Hematopoietic multipotent progenitor cell treated with erythropoietin and hydrocortisone succinate and interleukin-3 and kit ligand, for 4 days (in vitro differentiated cells): ENCODE data around the gene PPARGC1A.

ENCODE experiments used
- DNase-seq: peaks from one replicate; pipeline ENCODE4 v3.0.0-alpha.2; 2015

Gene PPARGC1A

GRCh38 chr4:23889814-23890341 lies at the start of gene PPARGC1A:
Gene PPARGC1A, minus strand, starts transcription at chr4:23890047. Its CDS starts 90 bp downstream, at chr4:23889957.
- DNase-seq = peak; percentile 9

GRCh38 chr4:23938796-23939195 lies 48.9 kb upstream of the PPARGC1A start:
- DNase-seq = no peak

- no peak for DNase-seq
Measured at GRCh38 chr4:23937173-23937572, 47.3 kb upstream of the PPARGC1A start.

- no peak for DNase-seq
Measured at GRCh38 chr4:23934915-23935314, 45.1 kb upstream of the PPARGC1A start.

GRCh38 chr4:23934223-23934622 lies 44.4 kb upstream of the PPARGC1A start:
- DNase-seq = no peak

- DNase-seq = no peak
Measured at GRCh38 chr4:23932901-23933308, 43.1 kb upstream of the PPARGC1A start.

- no peak for DNase-seq
Measured at GRCh38 chr4:23932186-23932585, 42.3 kb upstream of the PPARGC1A start.

GRCh38 chr4:23931489-23931830 lies 41.6 kb upstream of the PPARGC1A start:
- no peak for DNase-seq

- DNase-seq = peak; percentile 15
Measured at GRCh38 chr4:23930750-23931488, 41.1 kb upstream of the PPARGC1A start.

- DNase-seq = no peak
Measured at GRCh38 chr4:23929248-23929647, 39.4 kb upstream of the PPARGC1A start.

GRCh38 chr4:23924556-23924955 lies 34.7 kb upstream of the PPARGC1A start:
- DNase-seq = no peak

GRCh38 chr4:23923840-23924239 lies 34.0 kb upstream of the PPARGC1A start:
- no peak for DNase-seq

- no peak for DNase-seq
Measured at GRCh38 chr4:23923141-23923540, 33.3 kb upstream of the PPARGC1A start.

- no peak for DNase-seq
Measured at GRCh38 chr4:23922541-23923111, 32.8 kb upstream of the PPARGC1A start.

GRCh38 chr4:23922013-23922412 lies 32.2 kb upstream of the PPARGC1A start:
- no peak for DNase-seq

- DNase-seq = no peak
Measured at GRCh38 chr4:23921447-23921845, 31.6 kb upstream of the PPARGC1A start.

GRCh38 chr4:23920716-23921446 lies 31.0 kb upstream of the PPARGC1A start:
- DNase-seq = no peak

- DNase-seq = no peak
Measured at GRCh38 chr4:23920296-23920695, 30.4 kb upstream of the PPARGC1A start.

- DNase-seq = no peak
Measured at GRCh38 chr4:23916282-23916681, 26.4 kb upstream of the PPARGC1A start.

- DNase-seq = no peak
Measured at GRCh38 chr4:23915459-23916132, 25.7 kb upstream of the PPARGC1A start.

GRCh38 chr4:23911675-23912455 lies 22.0 kb upstream of the PPARGC1A start:
- DNase-seq = no peak

GRCh38 chr4:23909671-23910070 lies 19.8 kb upstream of the PPARGC1A start:
- DNase-seq = no peak
